HEK293 (cell line): Measurements from ENCODE around the gene GRIN2A.

Experiments used
- CTCF ChIA-PET: fragments of 350-600 bp; formaldehyde crosslinking; extraction: SDS; loops from one replicate; lab custom pipeline; 2021; ENCODE audit warnings: antibody characterized with exemption; lab: Yijun Ruan, JAX
- POLR2A ChIA-PET: fragments of 300-600 bp; formaldehyde crosslinking; extraction: SDS; loops from one replicate; lab custom pipeline; 2020; ENCODE audit warnings: antibody characterized with exemption, inconsistent platforms; lab: Yijun Ruan, JAX
- H3K27ac ChIP-seq: fragments of 200-500 bp; sonication (Bioruptor generic); 2 replicates; pipeline ENCODE4 v1.5.1; 2014; ENCODE audit warnings: low read depth, low read length, control low read depth, inconsistent platforms; ENCODE audit errors: extremely low read depth
- H3K36me3 ChIP-seq, 2 experiments: fragments of 200-500 bp in 1 of 2; sonication (Bioruptor generic) in 1 of 2; 1 replicate in 1 of 2; 2 replicates in 1 of 2; pipeline ENCODE4 v1.5.1; 2014 to 2017; ENCODE audit warnings: inconsistent platforms in 2 of 2, low read length in 2 of 2; ENCODE audit not compliant: control insufficient read depth in 2 of 2, insufficient read depth in 1 of 2
- H3K4me1 ChIP-seq: fragments of 200-500 bp; sonication (Bioruptor generic); 2 replicates; pipeline ENCODE4 v1.5.1; 2014; ENCODE audit warnings: mild to moderate bottlenecking, low read length, inconsistent platforms; ENCODE audit not compliant: control insufficient read depth, insufficient read depth
- H3K4me3 ChIP-seq: 2 replicates; pipeline ENCODE4 v1.5.1; 2011; ENCODE audit warnings: low read depth, mild to moderate bottlenecking, control low read depth, low read length, moderate library complexity
- H3K9me3 ChIP-seq: fragments of 200-500 bp; sonication (Bioruptor generic); 2 replicates; pipeline ENCODE4 v1.5.1; 2014; ENCODE audit warnings: low read depth, low read length, inconsistent platforms; ENCODE audit not compliant: control insufficient read depth, insufficient read depth
- BCL11B ChIP-seq: fragments of 450-650 bp; formaldehyde crosslinking; IDR thresholded peaks from 2 replicates; pipeline ENCODE4 v1.5.1; 2016; ENCODE audit warnings: low read depth, missing biosample characterization, missing genetic modification characterization
- KLF1 ChIP-seq: fragments of 450-650 bp; formaldehyde crosslinking; IDR thresholded peaks from 2 replicates; pipeline ENCODE4 v1.5.1; 2016; ENCODE audit warnings: missing biosample characterization, missing genetic modification characterization
- ZBTB20 ChIP-seq: fragments of 450-650 bp; formaldehyde crosslinking; IDR thresholded peaks from 2 replicates; pipeline ENCODE4 v1.5.1; 2016; ENCODE audit warnings: missing biosample characterization, missing genetic modification characterization
- ZNF16 ChIP-seq: fragments of 450-650 bp; formaldehyde crosslinking; IDR thresholded peaks from 2 replicates; pipeline ENCODE4 v1.5.1; 2016; ENCODE audit warnings: low read depth, missing biosample characterization, missing genetic modification characterization
- ZNF169 ChIP-seq: fragments of 450-650 bp; formaldehyde crosslinking; IDR thresholded peaks from 2 replicates; pipeline ENCODE4 v1.5.1; 2016; ENCODE audit warnings: missing biosample characterization, missing genetic modification characterization
- ZNF175 ChIP-seq: fragments of 450-650 bp; formaldehyde crosslinking; IDR thresholded peaks from 2 replicates; pipeline ENCODE4 v1.5.1; 2016; ENCODE audit warnings: missing biosample characterization, missing genetic modification characterization
- ZNF19 ChIP-seq: fragments of 450-650 bp; formaldehyde crosslinking; IDR thresholded peaks from 2 replicates; pipeline ENCODE4; 2016; ENCODE audit warnings: missing biosample characterization, missing genetic modification characterization, low read depth
- ZNF2 ChIP-seq: fragments of 450-650 bp; formaldehyde crosslinking; IDR thresholded peaks from 2 replicates; pipeline ENCODE4 v1.5.1; 2016; ENCODE audit warnings: missing biosample characterization, missing genetic modification characterization
- ZNF341 ChIP-seq: fragments of 450-650 bp; formaldehyde crosslinking; IDR thresholded peaks from 2 replicates; pipeline ENCODE4; 2016; ENCODE audit warnings: low read depth, missing biosample characterization, missing genetic modification characterization
- ZNF354C ChIP-seq: fragments of 450-650 bp; formaldehyde crosslinking; IDR thresholded peaks from 2 replicates; pipeline ENCODE4 v1.5.1; 2016; ENCODE audit warnings: missing biosample characterization, missing genetic modification characterization, low read depth, borderline replicate concordance
- ZNF416 ChIP-seq: fragments of 450-650 bp; formaldehyde crosslinking; IDR thresholded peaks from 2 replicates; pipeline ENCODE4 v1.5.1; 2016; ENCODE audit warnings: missing biosample characterization, missing genetic modification characterization
- ZNF544 ChIP-seq: fragments of 450-650 bp; formaldehyde crosslinking; IDR thresholded peaks from 2 replicates; pipeline ENCODE4 v1.5.0; 2017; ENCODE audit warnings: missing biosample characterization, missing genetic modification characterization
- ZNF558 ChIP-seq: fragments of 450-650 bp; formaldehyde crosslinking; IDR thresholded peaks from 2 replicates; pipeline ENCODE4 v1.5.1; 2016; ENCODE audit warnings: missing biosample characterization, missing genetic modification characterization
- ZNF664 ChIP-seq: fragments of 450-650 bp; formaldehyde crosslinking; IDR thresholded peaks from 2 replicates; pipeline ENCODE4 v1.5.1; 2016; ENCODE audit warnings: missing biosample characterization, missing genetic modification characterization
- ZNF792 ChIP-seq: fragments of 450-650 bp; formaldehyde crosslinking; IDR thresholded peaks from 2 replicates; pipeline ENCODE4 v1.5.1; 2016; ENCODE audit warnings: missing biosample characterization, missing genetic modification characterization
- ZNF837 ChIP-seq: fragments of 450-650 bp; formaldehyde crosslinking; IDR thresholded peaks from 2 replicates; pipeline ENCODE4 v1.5.1; 2016; ENCODE audit warnings: missing biosample characterization, missing genetic modification characterization
- TF ChIP-seq, protein P1 (sequence below): fragments of 450-650 bp; formaldehyde crosslinking; IDR thresholded peaks from 2 replicates; pipeline ENCODE4 v1.5.1; 2016; ENCODE audit warnings: missing biosample characterization, missing genetic modification characterization
- TF ChIP-seq, protein P2 (sequence below): fragments of 450-650 bp; formaldehyde crosslinking; IDR thresholded peaks from 2 replicates; pipeline ENCODE4 v1.5.1; 2016; ENCODE audit warnings: missing biosample characterization, missing genetic modification characterization, low read depth
- TF ChIP-seq, protein P3 (sequence below): fragments of 450-650 bp; formaldehyde crosslinking; IDR thresholded peaks from 2 replicates; pipeline ENCODE4 v1.5.1; 2016; ENCODE audit warnings: missing biosample characterization, missing genetic modification characterization
- TF ChIP-seq, protein P4 (sequence below): fragments of 450-650 bp; formaldehyde crosslinking; IDR thresholded peaks from 2 replicates; pipeline ENCODE4 v1.5.1; 2016; ENCODE audit warnings: missing biosample characterization, missing genetic modification characterization
- TF ChIP-seq, protein P5 (sequence below): fragments of 450-650 bp; formaldehyde crosslinking; IDR thresholded peaks from 2 replicates; pipeline ENCODE4 v1.5.1; 2016; ENCODE audit warnings: missing biosample characterization, missing genetic modification characterization
- TF ChIP-seq, protein P6 (sequence below): fragments of 450-650 bp; formaldehyde crosslinking; IDR thresholded peaks from 2 replicates; pipeline ENCODE4 v1.5.1; 2017; ENCODE audit warnings: missing biosample characterization, missing genetic modification characterization
- TF ChIP-seq, protein P7 (sequence below): fragments of 450-650 bp; formaldehyde crosslinking; IDR thresholded peaks from 2 replicates; pipeline ENCODE4 v1.5.1; 2017; ENCODE audit warnings: missing biosample characterization, missing genetic modification characterization

GRIN2A gene

DNA sequence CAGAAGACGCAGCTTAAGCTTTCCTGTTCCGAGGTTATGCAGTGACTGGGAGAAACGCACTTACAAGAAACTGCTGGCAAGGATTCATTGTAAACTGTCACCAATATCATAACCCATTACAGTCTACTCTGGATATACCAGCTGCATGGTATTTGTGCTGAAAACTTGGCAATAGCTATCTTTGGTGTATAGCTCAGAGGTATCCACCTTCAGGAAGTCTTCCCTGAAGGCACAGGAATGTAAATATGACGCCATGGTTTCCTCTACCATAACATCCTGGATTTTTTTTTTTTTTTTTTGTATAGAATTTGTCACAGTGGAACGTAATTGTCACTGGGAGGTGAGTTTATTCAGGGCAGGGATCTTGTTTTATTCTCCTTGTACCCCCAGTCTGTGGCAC lies 406.2 kb downstream of the GRIN2A start:
- Histone ChIP-seq H3K9me3 (no peaks in the 10 kb centered on the region), H3K4me3 (no peak overlapping the region), H3K36me3 (no peaks in the 10 kb centered on the region), H3K27ac (no peak overlapping the region), H3K4me1 (no peaks in the 10 kb centered on the region)
- CTCF ChIA-PET: interaction anchor here (0.9 kb wide), 1 partner anchor 34 kb away, joined by 6 read pairs; no protein-coding TSS in a partner anchor
- POLR2A ChIA-PET: no interaction called here
- TF ChIP-seq KLF1 (tag by site-specific recombination) (no peak), BCL11B (tag by site-specific recombination) (no peak), ZNF544 (tag by site-specific recombination) (no peak)

DNA sequence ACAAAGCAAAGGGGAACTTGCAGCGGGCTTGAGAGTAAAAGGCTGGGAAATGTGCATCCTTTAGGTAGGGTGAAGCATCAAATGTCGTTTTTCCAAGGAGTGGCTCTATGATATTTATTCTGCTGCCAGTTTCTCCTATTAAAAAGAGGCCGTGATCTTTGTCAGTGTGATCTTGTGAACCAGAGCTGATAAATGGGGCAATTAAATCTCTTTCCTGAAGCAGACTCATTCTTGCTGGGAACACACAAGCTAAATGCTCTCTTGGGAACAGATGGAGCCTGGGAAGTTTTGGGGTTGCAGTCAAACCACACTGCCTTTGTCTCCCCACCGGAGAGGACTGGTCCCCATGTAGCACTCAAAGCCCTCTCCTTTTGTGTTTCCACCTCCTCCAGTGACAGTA lies 408.9 kb downstream of the GRIN2A start:
- Histone ChIP-seq H3K36me3 (no peaks in the 10 kb centered on the region), H3K4me3 (no peak overlapping the region), H3K4me1 (no peaks in the 10 kb centered on the region), H3K9me3 (no peaks in the 10 kb centered on the region), H3K27ac (no peak overlapping the region)
- CTCF ChIA-PET: no interaction called here
- TF ChIP-seq ZNF792 (no peak), ZNF341 (tag by site-specific recombination) (no peak), ZNF558 (tag by site-specific recombination) (no peak), ZNF169 (no peak), ZNF175 (tag by site-specific recombination) (no peak), ZNF16 (tag by site-specific recombination) (no peak), ZNF2 (no peak), ZNF837 (tag by site-specific recombination) (no peak), ZNF19 (no peak), ZBTB20 (tag by site-specific recombination) (no peak), ZNF664 (tag by site-specific recombination) (no peak), ZNF354C (tag by site-specific recombination) (no peak), ZNF416 (no peak)
- TF ChIP-seq, protein P1, sequence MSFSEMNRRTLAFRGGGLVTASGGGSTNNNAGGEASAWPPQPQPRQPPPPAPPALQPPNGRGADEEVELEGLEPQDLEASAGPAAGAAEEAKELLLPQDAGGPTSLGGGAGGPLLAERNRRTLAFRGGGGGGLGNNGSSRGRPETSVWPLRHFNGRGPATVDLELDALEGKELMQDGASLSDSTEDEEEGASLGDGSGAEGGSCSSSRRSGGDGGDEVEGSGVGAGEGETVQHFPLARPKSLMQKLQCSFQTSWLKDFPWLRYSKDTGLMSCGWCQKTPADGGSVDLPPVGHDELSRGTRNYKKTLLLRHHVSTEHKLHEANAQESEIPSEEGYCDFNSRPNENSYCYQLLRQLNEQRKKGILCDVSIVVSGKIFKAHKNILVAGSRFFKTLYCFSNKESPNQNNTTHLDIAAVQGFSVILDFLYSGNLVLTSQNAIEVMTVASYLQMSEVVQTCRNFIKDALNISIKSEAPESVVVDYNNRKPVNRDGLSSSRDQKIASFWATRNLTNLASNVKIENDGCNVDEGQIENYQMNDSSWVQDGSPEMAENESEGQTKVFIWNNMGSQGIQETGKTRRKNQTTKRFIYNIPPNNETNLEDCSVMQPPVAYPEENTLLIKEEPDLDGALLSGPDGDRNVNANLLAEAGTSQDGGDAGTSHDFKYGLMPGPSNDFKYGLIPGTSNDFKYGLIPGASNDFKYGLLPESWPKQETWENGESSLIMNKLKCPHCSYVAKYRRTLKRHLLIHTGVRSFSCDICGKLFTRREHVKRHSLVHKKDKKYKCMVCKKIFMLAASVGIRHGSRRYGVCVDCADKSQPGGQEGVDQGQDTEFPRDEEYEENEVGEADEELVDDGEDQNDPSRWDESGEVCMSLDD (tag by site-specific recombination): no peak
- TF ChIP-seq, protein P2, sequence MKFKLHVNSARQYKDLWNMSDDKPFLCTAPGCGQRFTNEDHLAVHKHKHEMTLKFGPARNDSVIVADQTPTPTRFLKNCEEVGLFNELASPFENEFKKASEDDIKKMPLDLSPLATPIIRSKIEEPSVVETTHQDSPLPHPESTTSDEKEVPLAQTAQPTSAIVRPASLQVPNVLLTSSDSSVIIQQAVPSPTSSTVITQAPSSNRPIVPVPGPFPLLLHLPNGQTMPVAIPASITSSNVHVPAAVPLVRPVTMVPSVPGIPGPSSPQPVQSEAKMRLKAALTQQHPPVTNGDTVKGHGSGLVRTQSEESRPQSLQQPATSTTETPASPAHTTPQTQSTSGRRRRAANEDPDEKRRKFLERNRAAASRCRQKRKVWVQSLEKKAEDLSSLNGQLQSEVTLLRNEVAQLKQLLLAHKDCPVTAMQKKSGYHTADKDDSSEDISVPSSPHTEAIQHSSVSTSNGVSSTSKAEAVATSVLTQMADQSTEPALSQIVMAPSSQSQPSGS: no peak
- TF ChIP-seq, protein P3, sequence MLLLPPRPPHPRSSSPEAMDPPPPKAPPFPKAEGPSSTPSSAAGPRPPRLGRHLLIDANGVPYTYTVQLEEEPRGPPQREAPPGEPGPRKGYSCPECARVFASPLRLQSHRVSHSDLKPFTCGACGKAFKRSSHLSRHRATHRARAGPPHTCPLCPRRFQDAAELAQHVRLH (tag by site-specific recombination): no peak
- TF ChIP-seq, protein P4, sequence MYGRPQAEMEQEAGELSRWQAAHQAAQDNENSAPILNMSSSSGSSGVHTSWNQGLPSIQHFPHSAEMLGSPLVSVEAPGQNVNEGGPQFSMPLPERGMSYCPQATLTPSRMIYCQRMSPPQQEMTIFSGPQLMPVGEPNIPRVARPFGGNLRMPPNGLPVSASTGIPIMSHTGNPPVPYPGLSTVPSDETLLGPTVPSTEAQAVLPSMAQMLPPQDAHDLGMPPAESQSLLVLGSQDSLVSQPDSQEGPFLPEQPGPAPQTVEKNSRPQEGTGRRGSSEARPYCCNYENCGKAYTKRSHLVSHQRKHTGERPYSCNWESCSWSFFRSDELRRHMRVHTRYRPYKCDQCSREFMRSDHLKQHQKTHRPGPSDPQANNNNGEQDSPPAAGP (tag by site-specific recombination): no peak
- TF ChIP-seq, protein P5, sequence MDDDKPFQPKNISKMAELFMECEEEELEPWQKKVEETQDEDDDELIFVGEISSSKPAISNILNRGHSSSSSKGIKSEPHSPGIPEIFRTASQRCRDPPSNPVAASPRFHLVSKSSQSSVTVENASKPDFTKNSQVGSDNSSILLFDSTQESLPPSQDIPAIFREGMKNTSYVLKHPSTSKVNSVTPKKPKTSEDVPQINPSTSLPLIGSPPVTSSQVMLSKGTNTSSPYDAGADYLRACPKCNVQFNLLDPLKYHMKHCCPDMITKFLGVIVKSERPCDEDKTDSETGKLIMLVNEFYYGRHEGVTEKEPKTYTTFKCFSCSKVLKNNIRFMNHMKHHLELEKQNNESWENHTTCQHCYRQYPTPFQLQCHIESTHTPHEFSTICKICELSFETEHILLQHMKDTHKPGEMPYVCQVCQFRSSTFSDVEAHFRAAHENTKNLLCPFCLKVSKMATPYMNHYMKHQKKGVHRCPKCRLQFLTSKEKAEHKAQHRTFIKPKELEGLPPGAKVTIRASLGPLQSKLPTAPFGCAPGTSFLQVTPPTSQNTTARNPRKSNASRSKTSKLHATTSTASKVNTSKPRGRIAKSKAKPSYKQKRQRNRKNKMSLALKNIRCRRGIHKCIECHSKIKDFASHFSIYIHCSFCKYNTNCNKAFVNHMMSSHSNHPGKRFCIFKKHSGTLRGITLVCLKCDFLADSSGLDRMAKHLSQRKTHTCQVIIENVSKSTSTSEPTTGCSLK: no peak
- TF ChIP-seq, protein P6, sequence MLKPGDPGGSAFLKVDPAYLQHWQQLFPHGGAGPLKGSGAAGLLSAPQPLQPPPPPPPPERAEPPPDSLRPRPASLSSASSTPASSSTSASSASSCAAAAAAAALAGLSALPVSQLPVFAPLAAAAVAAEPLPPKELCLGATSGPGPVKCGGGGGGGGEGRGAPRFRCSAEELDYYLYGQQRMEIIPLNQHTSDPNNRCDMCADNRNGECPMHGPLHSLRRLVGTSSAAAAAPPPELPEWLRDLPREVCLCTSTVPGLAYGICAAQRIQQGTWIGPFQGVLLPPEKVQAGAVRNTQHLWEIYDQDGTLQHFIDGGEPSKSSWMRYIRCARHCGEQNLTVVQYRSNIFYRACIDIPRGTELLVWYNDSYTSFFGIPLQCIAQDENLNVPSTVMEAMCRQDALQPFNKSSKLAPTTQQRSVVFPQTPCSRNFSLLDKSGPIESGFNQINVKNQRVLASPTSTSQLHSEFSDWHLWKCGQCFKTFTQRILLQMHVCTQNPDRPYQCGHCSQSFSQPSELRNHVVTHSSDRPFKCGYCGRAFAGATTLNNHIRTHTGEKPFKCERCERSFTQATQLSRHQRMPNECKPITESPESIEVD: no peak
- TF ChIP-seq, protein P7, sequence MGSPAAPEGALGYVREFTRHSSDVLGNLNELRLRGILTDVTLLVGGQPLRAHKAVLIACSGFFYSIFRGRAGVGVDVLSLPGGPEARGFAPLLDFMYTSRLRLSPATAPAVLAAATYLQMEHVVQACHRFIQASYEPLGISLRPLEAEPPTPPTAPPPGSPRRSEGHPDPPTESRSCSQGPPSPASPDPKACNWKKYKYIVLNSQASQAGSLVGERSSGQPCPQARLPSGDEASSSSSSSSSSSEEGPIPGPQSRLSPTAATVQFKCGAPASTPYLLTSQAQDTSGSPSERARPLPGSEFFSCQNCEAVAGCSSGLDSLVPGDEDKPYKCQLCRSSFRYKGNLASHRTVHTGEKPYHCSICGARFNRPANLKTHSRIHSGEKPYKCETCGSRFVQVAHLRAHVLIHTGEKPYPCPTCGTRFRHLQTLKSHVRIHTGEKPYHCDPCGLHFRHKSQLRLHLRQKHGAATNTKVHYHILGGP (tag by site-specific recombination): no peak
- POLR2A ChIA-PET: no interaction called here
